ENCODE results near the gene PTCH2.

Gene PTCH2

DNA sequence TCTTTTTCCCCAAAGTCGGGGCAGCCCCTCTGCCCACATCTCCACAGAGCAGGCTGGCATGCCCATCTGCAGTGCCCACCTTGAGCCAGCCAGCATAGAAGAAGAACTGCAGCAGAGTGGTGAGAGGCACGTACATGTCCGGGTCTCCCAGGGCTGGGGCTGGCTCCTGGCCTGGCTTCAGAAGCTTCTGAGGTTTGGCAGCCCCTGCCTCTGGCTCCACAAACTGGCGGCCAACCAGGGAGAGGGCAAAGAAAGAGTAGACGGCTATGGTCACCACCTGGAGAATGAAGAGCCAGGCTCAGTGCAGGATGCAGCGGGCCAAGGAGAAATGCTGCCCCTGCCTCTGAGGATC, 58.0 kb downstream of the PTCH2 start:
- in situ Hi-C loops (cut with HindIII; ENCODE audit: low sequenced_read_pairs), result no loop called here

DNA sequence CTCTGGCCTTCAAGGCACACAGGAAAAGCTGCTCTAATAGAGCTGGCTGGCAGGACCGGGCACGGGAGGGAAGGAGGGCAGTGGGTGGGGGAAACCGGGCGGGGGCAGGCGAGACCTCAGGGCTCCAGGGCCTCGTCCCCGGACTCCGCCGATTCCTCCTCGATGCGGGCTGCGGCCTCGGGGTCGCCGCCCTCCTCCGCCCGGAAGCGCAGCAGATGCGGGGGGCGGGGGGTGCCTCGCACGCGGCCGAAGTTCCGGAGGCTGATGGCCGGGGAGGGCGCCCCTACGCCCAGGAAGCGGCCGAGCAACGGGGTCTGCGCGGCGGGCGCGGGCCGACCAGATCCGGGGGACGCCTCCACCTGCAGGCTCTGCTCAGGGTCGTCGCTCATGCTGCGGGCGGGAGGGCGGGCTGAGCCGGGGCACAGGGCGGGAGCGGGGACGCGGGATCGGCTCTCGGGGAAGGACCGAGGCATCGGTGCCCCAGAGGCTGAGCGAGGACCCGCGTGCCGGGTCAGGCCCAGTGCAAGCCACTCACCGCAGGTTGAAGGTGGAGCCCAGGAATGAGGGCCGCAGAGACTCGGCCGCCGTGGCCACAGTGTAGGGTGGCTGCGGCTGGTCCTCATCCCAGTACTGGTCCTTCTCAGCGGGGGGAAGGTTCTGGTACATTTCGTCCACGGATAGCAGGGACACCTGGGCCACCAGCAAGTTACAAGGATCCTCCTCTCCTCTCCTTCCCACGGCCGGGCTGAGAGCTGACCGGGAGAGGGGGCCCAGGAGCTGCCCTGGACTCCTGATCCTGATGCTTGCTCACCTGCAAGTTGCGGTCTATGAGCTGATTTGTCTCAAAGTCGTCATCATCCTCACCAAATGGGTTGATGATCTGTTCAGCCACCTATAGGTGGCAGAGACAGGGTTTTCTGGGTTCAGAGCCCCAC, 58.7 kb downstream of the PTCH2 start:
- in situ Hi-C loops (cut with HindIII; ENCODE audit: low sequenced_read_pairs), result no loop called here

DNA sequence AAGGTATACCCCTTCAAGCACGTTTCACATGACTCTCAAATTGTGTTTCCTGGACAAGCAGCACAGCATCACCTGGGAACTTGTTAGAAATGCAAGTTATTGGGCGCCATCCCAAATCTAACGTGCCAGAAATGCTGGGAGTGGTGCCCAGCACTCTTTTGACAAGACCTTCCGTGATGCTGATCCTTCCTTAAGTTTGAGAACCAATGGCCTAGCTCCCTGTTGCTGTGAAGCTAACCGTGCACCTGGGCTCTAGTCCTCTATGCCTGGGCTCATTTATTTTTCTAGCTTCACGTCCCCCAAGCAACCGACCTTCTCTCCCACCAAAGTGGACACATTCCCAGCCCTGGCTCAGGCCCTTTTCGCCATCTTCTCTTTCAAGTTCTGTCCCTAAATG, 59.4 kb downstream of the PTCH2 start:
- in situ Hi-C loops (cut with HindIII; ENCODE audit: low sequenced_read_pairs), result no loop called here

DNA sequence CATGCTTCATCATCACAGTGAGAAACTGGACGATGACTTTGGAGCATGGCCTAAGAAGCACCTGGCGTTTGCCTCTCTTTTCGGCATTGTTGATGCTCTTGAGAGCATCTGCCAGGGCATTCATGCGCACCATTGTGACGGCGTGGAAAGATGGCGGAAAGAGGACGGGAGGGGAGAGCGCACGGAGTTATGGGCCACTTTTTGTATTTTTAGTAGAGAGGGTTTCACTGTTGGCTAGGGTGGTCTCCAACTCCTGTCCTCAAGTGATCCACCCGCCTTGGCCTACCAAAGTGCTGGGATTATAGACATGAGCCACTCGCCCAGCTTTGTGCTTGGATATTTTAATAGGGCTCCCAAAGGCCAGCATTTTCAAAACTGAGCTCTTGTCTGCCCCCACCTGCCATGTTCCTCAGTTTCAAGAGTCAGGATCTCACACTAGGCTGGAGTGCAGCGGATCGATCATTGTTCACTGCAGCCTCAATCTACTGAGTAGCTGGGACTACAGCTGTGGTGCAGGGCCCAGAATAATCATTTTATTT, 62.4 kb downstream of the PTCH2 start:
- in situ Hi-C loops (cut with HindIII; ENCODE audit: low sequenced_read_pairs), result no loop called here

DNA sequence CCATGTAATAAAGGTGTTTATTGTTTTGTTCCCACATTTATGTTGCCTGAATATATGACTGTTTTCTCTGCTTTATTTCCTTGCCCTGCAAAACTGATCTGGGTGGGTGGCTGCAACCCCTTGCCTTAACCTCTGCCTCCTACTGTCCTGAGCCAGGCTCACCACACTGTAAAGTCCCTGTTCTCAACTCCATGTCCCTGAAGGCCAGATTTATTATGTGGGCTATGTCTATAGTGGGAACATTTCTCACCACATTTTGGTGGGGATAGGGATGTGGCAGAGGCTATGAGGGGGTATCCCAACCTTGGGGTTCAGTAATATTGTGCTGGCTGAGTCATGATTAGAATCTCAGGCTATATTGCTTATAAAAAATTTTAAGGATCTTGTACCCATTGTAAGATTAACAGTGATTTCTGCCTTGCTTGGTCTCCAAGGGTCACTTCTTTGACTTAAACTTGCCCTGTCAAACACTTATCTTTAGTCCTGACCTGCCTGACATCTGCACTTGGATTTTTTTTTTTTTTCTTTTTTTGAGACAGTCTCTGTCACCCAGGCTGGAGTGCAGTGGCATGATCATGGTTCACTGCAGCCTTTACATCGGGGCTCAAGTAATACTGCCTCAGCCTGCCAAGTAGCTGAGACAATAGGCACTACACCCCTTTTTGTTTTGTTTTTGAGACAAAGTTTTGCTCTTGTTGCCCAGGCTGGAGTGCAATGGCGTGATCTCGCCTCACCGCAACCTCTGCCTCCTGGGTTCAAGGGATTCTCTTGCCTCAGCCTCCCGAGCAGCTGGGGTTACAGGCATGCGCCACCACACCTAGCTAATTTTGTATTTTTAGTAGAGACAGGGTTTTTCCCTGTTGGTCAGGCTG, 64.1 kb downstream of the PTCH2 start:
- in situ Hi-C loops (cut with HindIII; ENCODE audit: low sequenced_read_pairs), result no loop called here

DNA sequence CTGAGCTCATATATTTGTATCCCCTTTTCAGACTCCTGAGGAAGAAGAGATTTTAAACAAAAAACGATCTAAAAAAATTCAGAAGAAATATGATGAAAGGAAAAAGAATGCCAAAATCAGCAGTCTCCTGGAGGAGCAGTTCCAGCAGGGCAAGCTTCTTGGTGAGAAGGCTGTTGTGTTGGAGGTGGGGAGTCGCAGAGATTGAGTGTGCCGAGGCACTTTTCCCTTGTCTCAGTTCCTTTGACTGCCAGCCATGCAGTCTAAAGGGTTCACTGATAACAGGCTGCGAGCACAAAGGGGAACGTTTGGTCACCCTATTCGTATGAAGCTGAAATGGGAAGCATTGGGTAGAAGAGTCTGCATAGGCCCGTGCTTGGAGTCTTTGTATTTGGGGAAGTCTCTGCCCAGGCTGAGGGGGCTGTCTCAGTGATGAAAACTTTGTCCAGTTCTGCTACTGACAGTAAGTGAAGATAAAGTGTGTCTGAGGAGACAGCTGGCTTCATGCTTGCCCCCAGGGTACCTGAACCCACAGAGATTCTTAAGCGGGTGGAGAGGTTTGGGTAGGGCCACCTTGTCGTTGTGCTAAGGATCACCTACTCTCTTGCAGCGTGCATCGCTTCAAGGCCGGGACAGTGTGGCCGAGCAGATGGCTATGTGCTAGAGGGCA, 65.0 kb downstream of the PTCH2 start:
- in situ Hi-C loops (cut with HindIII; ENCODE audit: low sequenced_read_pairs), result no loop called here

DNA sequence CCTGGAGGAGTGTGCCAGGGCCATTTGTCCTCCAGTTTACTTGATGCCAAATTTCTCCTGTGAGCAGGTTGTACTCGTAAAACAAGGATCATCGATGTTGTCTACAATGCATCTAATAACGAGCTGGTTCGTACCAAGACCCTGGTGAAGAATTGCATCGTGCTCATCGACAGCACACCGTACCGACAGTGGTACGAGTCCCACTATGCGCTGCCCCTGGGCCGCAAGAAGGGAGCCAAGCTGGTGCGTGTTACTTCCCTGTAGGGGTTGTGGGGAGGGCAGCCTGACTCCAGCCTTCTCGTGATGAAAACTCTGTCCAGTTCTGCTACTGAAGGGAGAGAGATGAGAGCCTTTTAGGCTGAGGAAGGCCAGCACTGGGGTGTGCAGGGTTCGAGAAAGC, 65.5 kb downstream of the PTCH2 start:
- in situ Hi-C loops (cut with HindIII; ENCODE audit: low sequenced_read_pairs), result no loop called here

DNA sequence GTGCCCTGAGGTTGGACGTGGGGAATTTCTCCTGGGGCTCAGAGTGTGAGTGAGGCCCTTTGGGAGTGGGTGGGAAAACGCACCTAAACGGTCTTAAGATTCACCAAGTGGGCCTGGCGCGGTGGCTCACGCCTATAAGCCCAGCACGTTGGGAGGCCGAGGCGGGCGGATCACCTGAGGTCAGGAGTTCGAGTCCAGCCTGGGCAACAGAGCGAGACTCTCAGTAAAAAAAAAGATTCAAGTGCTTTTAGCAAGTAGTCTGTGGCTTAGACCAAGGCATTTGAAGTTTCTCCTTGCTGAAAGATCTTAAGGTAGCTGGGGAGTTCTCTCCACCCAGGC, 66.4 kb downstream of the PTCH2 start:
- in situ Hi-C loops (cut with HindIII; ENCODE audit: low sequenced_read_pairs), result no loop called here

DNA sequence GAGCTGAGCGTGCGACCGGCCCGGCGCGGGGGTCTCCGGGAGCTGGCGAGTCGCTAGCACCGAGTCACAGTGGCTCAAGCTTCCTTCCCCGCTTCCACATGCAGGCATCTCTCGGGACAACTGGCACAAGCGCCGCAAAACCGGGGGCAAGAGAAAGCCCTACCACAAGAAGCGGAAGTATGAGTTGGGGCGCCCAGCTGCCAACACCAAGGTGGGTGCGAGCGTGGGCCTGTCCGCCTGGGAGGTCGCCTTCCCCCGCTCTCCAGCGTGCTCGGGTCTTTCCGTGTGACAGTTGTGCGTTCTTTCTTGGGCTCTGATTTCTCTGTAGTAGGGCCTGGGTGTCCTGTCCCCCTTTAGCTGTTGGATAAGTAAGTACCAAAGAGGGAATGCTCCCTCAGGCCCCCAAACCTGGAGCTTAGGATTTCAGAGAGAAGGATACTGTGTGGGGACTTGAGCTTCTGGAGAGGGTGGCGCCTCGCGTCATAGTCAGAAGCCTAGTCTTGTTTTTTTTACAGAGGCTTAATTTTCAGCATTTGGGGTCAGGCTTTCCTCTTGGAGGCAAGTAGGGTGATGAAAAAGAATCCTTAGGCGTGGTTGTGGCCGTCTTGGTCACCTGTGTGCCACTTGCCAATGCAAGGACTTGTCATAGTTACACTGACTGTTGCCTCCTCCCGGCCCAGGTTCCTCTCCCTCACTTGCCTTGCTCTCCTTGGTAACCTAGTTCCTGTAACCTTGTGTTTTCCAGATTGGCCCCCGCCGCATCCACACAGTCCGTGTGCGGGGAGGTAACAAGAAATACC, 66.9 kb downstream of the PTCH2 start:
- in situ Hi-C loops (cut with HindIII; ENCODE audit: low sequenced_read_pairs), result no loop called here

DNA sequence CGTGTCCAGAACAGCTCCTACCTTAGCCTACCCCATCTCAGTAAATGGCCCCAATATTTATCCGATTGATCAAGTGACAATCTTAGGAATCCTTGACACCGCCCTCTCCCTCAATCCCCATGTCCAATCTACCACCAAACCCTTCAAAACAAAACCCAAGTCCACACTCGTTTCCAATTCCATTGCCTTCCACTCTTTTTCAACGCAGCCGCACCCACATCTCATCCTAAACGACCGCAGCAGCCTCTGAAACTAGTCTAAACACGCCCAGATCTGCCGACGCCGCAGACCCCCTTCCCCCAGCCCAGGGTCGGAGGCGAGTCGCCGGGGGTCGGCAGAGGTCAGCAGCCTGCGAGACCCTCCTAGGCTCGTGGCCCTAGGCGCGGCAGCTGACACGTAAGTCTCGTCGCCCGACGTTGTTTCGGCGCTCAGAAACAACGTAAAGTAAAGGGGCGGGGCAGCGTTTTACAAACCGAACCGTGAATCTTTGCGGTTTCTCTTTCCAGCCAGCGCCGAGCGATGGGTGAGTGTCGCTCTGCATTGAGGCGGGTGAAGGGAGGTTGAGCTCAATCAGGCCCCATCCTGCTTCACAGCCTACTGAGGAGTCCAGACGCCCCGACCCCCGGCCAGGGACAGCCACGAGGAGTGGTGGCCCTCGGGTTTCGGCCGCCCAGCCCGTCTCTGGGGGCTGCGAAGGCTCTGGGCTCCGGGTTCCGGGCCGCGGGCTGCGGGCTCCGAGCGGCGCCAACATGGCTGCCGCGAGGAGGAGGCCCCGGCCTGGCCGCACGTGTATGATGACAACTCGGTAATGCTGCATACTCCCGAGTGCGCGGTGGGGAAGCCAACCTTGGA, 67.7 kb downstream of the PTCH2 start, which contains the start of gene RPS8:
RPS8 (plus strand) TSS at position 463 of the 852 bp plus-strand sequence; CDS start at position 520, 57 bp downstream.
- in situ Hi-C loops (cut with HindIII; ENCODE audit: low sequenced_read_pairs), result no loop called here

Measured in DLD1 (cell line).